Choroid plexus epithelial cell (primary cell): ENCODE results near the gene DDX42.

Experiments used
- DNase-seq: peaks from one replicate; pipeline ENCODE4 v3.0.0-alpha.2; 2010; ENCODE audit warnings: low read depth
- H3K4me3 ChIP-seq: 2 replicates; pipeline ENCODE4 v1.5.1; 2011; ENCODE audit warnings: low read depth, mild to moderate bottlenecking, control low read depth, low read length, moderate library complexity
- CTCF ChIP-seq: conservative IDR thresholded peaks from 2 replicates; pipeline ENCODE4 v1.5.1; 2011; ENCODE audit warnings: low read depth, mild to moderate bottlenecking, control low read depth, inconsistent platforms, low read length, moderate library complexity

The DDX42 gene

GRCh38 chr17:63774969-63775265, 947 bp downstream of the DDX42 start:
- no peak for DNase-seq

GRCh38 chr17:63775420-63775819, 1.4 kb downstream of the DDX42 start:
- peak overlapping the region; percentile 72 for H3K4me3 ChIP-seq
- no peak for TF ChIP-seq CTCF
- no peak for DNase-seq

More at GRCh38 chr17:63774969-63775265, 947 bp downstream of the DDX42 start:
- no peak for TF ChIP-seq CTCF
- H3K4me3 ChIP-seq, result peak overlapping the region; percentile 72

- no peak overlapping the region for H3K4me3 ChIP-seq
- DNase-seq, result peak; percentile 48
- no peak for TF ChIP-seq CTCF
Measured at GRCh38 chr17:63780507-63780906, 6.5 kb downstream of the DDX42 start.

GRCh38 chr17:63780928-63781327, 7.0 kb downstream of the DDX42 start:
- TF ChIP-seq CTCF, result no peak
- H3K4me3 ChIP-seq, result no peak overlapping the region
- DNase-seq, result no peak

- no peak overlapping the region for H3K4me3 ChIP-seq
- no peak for DNase-seq
- no peak for TF ChIP-seq CTCF
Measured at GRCh38 chr17:63783522-63783921, 9.6 kb downstream of the DDX42 start.

- no peak overlapping the region for H3K4me3 ChIP-seq
- no peak for TF ChIP-seq CTCF
- peak; percentile 76 for DNase-seq
Measured at GRCh38 chr17:63785556-63785955, 11.6 kb downstream of the DDX42 start.

- no peak for DNase-seq
- no peak overlapping the region for H3K4me3 ChIP-seq
- TF ChIP-seq CTCF, result no peak
Measured at GRCh38 chr17:63786117-63786516, 12.1 kb downstream of the DDX42 start.
